ENCODE measurements around the gene SLC8A1. TPM values are rescaled to one million over a fixed set of nuclear protein-coding genes. Genes with fewer than 3 reads are reported as not detected.

Gene SLC8A1
- total and polyA plus RNA-seq, 7 donors: 0.20 to 4.9 (median 2.3) TPM

DNA sequence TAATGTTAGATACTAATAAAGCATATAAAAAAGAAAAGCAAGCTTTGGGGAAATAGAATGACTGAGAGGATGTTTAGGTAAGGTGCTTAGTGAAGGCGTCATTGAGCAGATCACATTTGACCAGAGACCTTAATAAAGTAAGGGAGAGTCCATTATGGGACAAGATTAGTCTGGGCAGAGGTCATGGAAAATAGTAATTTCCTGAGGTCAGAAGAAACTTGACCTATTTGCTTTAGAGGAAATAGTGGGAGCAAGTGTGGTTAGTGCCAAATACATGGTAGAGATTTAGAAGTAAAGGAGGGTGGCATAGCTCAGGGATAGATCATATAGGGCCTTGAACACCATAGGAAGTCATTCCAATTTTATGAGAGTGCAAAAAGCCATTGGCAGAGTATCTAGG, 24.5 kb upstream of the SLC8A1 start:
- DNase-seq (no peak), ATAC-seq (no peak)
- H3K27me3 ChIP-seq (ENCODE audit: insufficient read depth in 3 of 3, low read length in 2 of 3): no peaks in the 10 kb centered on the region
- H3K4me3 ChIP-seq: no peak overlapping the region
- H3K36me3 ChIP-seq (ENCODE audit: insufficient read depth in 1 of 2, low read depth in 1 of 2): no peaks in the 10 kb centered on the region
- 85 to 91% (median 90%) methylated on average over 1 of the region's 1 CpG for whole genome bisulfite sequencing, 3 donors
- H3K9me3 ChIP-seq: no peaks in the 10 kb centered on the region
- no peaks in the 10 kb centered on the region for H3K4me1 ChIP-seq
- intact Hi-C loops (cut with DNase I): no loop called here
- TF ChIP-seq, protein P1, sequence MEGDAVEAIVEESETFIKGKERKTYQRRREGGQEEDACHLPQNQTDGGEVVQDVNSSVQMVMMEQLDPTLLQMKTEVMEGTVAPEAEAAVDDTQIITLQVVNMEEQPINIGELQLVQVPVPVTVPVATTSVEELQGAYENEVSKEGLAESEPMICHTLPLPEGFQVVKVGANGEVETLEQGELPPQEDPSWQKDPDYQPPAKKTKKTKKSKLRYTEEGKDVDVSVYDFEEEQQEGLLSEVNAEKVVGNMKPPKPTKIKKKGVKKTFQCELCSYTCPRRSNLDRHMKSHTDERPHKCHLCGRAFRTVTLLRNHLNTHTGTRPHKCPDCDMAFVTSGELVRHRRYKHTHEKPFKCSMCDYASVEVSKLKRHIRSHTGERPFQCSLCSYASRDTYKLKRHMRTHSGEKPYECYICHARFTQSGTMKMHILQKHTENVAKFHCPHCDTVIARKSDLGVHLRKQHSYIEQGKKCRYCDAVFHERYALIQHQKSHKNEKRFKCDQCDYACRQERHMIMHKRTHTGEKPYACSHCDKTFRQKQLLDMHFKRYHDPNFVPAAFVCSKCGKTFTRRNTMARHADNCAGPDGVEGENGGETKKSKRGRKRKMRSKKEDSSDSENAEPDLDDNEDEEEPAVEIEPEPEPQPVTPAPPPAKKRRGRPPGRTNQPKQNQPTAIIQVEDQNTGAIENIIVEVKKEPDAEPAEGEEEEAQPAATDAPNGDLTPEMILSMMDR (IDR thresholded peaks at IDR 0.05): no peak
- no peak overlapping the region for H3K27ac ChIP-seq

DNA sequence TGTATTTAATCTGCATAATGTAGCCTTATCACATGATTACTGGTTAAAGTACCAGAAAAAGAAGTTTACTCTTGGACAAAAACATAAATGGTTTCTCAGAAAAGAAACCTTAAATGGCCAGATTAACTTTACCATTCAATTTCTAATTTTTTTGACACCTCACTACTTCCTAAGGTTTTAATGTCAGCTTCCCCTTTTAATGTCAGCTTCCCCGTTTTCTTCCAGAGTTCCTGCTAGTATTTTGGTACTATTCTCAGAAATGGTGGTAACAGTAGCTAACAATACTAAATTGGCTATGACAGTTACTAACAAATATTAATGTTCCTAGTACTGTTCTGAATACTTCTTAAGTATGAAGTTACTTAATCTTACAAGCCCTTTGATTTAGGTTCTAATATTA, 22.4 kb upstream of the SLC8A1 start:
- intact Hi-C loops (cut with DNase I): no loop called here
- Histone ChIP-seq H3K27ac (no peak overlapping the region), H3K36me3 (ENCODE audit: insufficient read depth in 1 of 2, low read depth in 1 of 2) (no peaks in the 10 kb centered on the region), H3K27me3 (ENCODE audit: insufficient read depth in 3 of 3, low read length in 2 of 3) (no peaks in the 10 kb centered on the region), H3K4me3 (no peak overlapping the region), H3K9me3 (no peaks in the 10 kb centered on the region), H3K4me1 (no peaks in the 10 kb centered on the region)
- DNase-seq (no peak), ATAC-seq (no peak)
- TF ChIP-seq, protein P1 (IDR thresholded peaks at IDR 0.05): no peak
- WGBS, 3 donors: 61 to 75% (median 72%) methylated on average over 1 of the region's 1 CpG

GRCh38 chr2:40471866-40472265, 20.0 kb upstream of the SLC8A1 start:
- Histone ChIP-seq H3K4me1 (no peaks in the 10 kb centered on the region), H3K27ac (no peak overlapping the region), H3K27me3 (ENCODE audit: insufficient read depth in 3 of 3, low read length in 2 of 3) (no peaks in the 10 kb centered on the region), H3K36me3 (ENCODE audit: insufficient read depth in 1 of 2, low read depth in 1 of 2) (no peaks in the 10 kb centered on the region), H3K9me3 (no peaks in the 10 kb centered on the region), H3K4me3 (no peak overlapping the region)
- DNase-seq (no peak), ATAC-seq (no peak)
- TF ChIP-seq, protein P1 (IDR thresholded peaks at IDR 0.05): no peak
- intact Hi-C loops (cut with DNase I): no loop called here
- WGBS, 3 donors: 89 to 93% (median 91%) methylated on average over 3 of the region's 3 CpGs

DNA sequence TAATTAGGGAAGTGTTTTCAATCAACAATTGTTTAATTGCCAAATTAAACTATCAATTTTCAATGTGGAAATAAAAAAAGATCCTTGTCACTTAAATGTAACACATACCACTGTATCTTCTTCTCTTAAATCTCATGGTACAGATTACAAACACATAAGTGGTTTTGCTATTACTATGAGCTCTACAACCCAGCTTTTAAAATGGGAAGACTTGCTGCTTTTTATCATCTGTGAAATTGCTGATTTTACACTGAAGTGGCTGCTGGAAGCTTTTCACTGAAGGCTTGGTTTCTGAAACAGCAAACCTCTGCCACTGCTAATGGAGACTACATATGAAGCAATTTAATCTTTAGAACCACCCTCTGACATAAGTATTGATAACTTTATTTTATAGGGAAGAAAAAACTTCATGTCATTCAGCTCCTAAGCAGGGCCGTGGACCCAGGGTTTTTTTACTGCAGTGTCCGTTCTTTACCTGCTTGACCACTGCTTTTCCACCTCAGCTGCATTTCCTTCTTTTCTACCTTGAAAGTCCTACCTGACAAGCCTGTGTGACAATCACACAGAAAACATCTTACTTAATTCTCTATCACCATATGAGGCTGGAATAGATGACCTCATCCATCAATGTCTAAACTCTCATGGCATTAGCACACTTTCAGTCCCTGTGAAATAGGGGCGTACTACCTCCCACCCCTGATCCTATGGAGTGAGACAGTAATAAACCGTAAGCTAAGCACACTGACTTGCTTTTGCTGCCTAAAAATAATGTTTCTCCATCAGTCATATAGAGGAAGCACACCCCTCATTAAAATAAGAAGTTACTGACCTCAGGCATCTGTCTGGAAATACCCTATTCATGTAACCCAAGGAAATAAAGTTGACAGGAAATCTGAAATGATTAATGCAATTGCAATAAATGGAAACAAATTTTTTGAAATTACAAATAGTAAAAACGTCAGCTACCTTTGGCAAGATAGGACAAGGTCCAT, 19.2 kb upstream of the SLC8A1 start:
- intact Hi-C loops (cut with DNase I): no loop called here
- DNase-seq: no peak
- TF ChIP-seq, protein P1 (IDR thresholded peaks at IDR 0.05): no peak
- Histone ChIP-seq H3K9me3 (no peaks in the 10 kb centered on the region), H3K4me3 (no peak overlapping the region), H3K27me3 (ENCODE audit: insufficient read depth in 3 of 3, low read length in 2 of 3) (no peaks in the 10 kb centered on the region), H3K27ac (no peak overlapping the region), H3K4me1 (no peaks in the 10 kb centered on the region), H3K36me3 (ENCODE audit: insufficient read depth in 1 of 2, low read depth in 1 of 2) (no peaks in the 10 kb centered on the region)
- WGBS, 3 donors: 62 to 72% (median 64%) methylated on average over 5 of the region's 5 CpGs
- ATAC-seq: no peak

Data from psoas muscle (tissue), 8 donors.